WERI-Rb-1 (cell line): ENCODE results near the gene CDK16.

Source experiments
- DNase-seq: peaks from one replicate; pipeline ENCODE4 v3.0.0-alpha.2; 2020
- H3K27ac ChIP-seq: fragments of 250-450 bp; sonication (Bioruptor Pico); 2 replicates; pipeline ENCODE4 v1.5.1; 2020; ENCODE audit warnings: mild to moderate bottlenecking, moderate library complexity
- H3K27me3 ChIP-seq: fragments of 250-450 bp; sonication (Bioruptor Pico); 2 replicates; pipeline ENCODE4 v1.5.1; 2021; ENCODE audit warnings: mild to moderate bottlenecking, low read depth, moderate library complexity; ENCODE audit not compliant: insufficient read depth, severe bottlenecking
- H3K36me3 ChIP-seq: fragments of 250-450 bp; sonication (Bioruptor Pico); 2 replicates; pipeline ENCODE4 v1.5.1; 2020; ENCODE audit warnings: mild to moderate bottlenecking, moderate library complexity
- H3K4me3 ChIP-seq: 2 replicates; pipeline ENCODE4 v1.5.1; 2011; ENCODE audit warnings: low read depth, mild to moderate bottlenecking, control low read depth, low read length
- H3K9me3 ChIP-seq: fragments of 250-450 bp; sonication (Bioruptor Pico); 2 replicates; pipeline ENCODE4 v1.5.1; 2021; ENCODE audit warnings: mild to moderate bottlenecking, moderate library complexity; ENCODE audit not compliant: severe bottlenecking
- CTCF ChIP-seq: IDR thresholded peaks from 2 replicates; pipeline ENCODE4 v1.5.1; 2011; ENCODE audit warnings: low read depth, mild to moderate bottlenecking, control low read depth, inconsistent platforms, low read length

CDK16 gene

DNA sequence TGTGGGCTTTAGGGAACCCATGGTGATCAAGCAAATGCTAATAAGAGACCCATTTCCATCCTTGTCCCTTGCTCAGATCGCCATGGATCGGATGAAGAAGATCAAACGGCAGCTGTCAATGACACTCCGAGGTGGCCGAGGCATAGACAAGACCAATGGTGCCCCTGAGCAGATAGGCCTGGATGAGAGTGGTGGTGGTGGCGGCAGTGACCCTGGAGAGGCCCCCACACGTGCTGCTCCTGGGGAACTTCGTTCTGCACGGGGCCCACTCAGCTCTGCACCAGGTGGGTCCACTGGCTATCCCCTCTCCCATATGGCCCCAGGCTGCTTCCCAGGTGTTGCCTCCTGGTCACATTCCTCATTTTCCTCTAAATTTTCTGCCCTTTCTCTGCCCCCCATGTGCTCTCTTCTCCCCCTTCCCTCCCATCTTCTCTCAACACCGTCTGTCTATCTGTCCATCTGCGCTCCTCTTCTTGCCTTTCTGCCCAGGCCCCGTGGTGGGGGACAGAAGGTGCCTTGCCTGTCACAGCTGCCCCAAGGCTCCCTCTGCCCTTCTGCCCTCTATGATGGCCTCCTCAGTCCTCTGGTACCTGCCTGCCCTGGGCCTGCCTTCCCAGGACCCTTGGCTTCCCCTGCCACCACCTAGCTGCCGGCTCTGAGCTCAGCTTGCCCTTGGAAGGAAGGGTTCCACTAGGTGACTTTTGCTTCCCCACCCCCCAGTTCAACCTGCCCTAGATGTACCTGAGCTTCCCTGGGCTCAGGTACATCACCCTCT lies 5.2 kb downstream of the CDK16 start:
- H3K4me3 ChIP-seq: no peak overlapping the region
- H3K9me3 ChIP-seq: no peaks in the 10 kb centered on the region
- no peak overlapping the region for H3K27ac ChIP-seq
- DNase-seq: no peak
- H3K27me3 ChIP-seq: no peaks in the 10 kb centered on the region
- no peak for TF ChIP-seq CTCF
- H3K36me3 ChIP-seq: peaks cover 76% of the 10 kb centered on the region

GRCh38 chrX:47224266-47224895 lies 5.9 kb downstream of the CDK16 start:
- peaks cover 78% of the 10 kb centered on the region for H3K36me3 ChIP-seq
- no peak overlapping the region for H3K27ac ChIP-seq
- H3K9me3 ChIP-seq: no peaks in the 10 kb centered on the region
- no peak for DNase-seq
- H3K27me3 ChIP-seq: no peaks in the 10 kb centered on the region
- no peak for TF ChIP-seq CTCF
- no peak overlapping the region for H3K4me3 ChIP-seq

DNA sequence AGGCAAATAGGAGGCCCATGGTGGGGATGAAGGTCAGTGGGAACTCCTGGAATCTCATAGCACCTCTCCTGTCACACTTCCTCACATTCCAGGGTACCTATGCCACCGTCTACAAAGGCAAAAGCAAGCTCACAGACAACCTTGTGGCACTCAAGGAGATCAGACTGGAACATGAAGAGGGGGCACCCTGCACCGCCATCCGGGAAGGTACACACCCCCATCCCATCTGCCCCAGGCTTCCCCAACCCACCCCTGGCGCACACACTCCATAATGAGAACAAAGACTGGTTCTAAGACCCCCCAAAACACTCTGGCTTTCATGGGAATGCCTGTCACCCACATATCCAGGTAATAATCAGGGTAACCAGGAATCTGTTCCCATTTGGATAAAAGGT lies 6.4 kb downstream of the CDK16 start:
- Histone ChIP-seq H3K36me3 (peaks cover 78% of the 10 kb centered on the region), H3K27ac (no peak overlapping the region), H3K27me3 (no peaks in the 10 kb centered on the region), H3K4me3 (no peak overlapping the region), H3K9me3 (no peaks in the 10 kb centered on the region)
- DNase-seq: no peak
- TF ChIP-seq CTCF: no peak

- no peak for DNase-seq
- Histone ChIP-seq H3K27me3 (no peaks in the 10 kb centered on the region), H3K36me3 (peaks cover 74% of the 10 kb centered on the region), H3K9me3 (no peaks in the 10 kb centered on the region), H3K27ac (no peak overlapping the region), H3K4me3 (no peak overlapping the region)
- TF ChIP-seq CTCF: no peak
Measured at GRCh38 chrX:47226071-47226470, 7.6 kb downstream of the CDK16 start.

DNA sequence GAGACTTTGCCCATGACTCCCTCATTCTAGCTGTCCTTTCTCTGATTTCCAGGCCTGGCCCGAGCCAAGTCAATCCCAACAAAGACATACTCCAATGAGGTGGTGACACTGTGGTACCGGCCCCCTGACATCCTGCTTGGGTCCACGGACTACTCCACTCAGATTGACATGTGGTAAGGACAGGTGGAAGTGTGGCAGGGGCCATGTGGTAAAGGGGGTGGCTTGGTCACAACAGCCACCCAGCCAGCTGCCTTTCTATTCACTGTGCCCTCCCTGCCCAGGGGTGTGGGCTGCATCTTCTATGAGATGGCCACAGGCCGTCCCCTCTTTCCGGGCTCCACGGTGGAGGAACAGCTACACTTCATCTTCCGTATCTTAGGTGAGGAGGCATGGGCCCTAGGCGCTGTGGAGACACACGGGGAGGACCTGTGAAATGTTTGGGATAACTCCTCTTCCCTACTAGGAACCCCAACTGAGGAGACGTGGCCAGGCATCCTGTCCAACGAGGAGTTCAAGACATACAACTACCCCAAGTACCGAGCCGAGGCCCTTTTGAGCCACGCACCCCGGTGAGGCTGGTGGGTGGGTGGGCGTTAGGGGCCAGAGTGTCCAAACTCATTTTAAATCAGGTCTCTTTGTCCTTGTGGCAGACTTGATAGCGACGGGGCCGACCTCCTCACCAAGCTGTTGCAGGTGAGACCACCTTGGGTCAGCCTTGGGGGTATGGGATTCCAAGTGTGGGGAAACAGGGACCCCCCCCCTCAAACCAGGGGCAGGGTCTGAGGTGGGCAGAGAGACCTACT lies 8.3 kb downstream of the CDK16 start:
- H3K27ac ChIP-seq: no peak overlapping the region
- DNase-seq: no peak
- no peak for TF ChIP-seq CTCF
- H3K27me3 ChIP-seq: no peaks in the 10 kb centered on the region
- H3K9me3 ChIP-seq: no peaks in the 10 kb centered on the region
- no peak overlapping the region for H3K4me3 ChIP-seq
- peaks cover 67% of the 10 kb centered on the region for H3K36me3 ChIP-seq
